Neural progenitor cell (in vitro differentiated cells): ENCODE data around the gene DOK7. TPM values are rescaled to one million over a fixed set of nuclear protein-coding genes. Genes with fewer than 3 reads are reported as not detected.

ENCODE experiments used
- DNase-seq: peaks from one replicate; pipeline ENCODE4 v3.0.0-alpha.2; 2016; ENCODE audit warnings: low spot score
- H2AFZ ChIP-seq: fragments of 200-600 bp; sonication (generic); replicated peaks from 2 replicates; pipeline ENCODE4 v1.6.1; 2016; ENCODE audit warnings: antibody characterized with exemption
- H3F3A ChIP-seq: fragments of 200-600 bp; sonication (generic); 2 replicates; pipeline ENCODE4 v1.6.1; 2016; ENCODE audit warnings: antibody characterized with exemption, low read depth
- H3K27ac ChIP-seq: fragments of 200-600 bp; sonication (generic); 2 replicates; pipeline ENCODE4 v1.5.1; 2016; ENCODE audit warnings: mild to moderate bottlenecking
- H3K27me3 ChIP-seq: fragments of 200-600 bp; sonication (generic); 2 replicates; pipeline ENCODE4 v1.6.1; 2016; ENCODE audit warnings: mild to moderate bottlenecking, moderate library complexity
- H3K36me3 ChIP-seq: fragments of 200-600 bp; sonication (generic); 2 replicates; pipeline ENCODE4 v1.5.1; 2016
- H3K4me1 ChIP-seq: fragments of 200-600 bp; sonication (generic); 2 replicates; pipeline ENCODE4 v1.6.1; 2016; ENCODE audit warnings: mixed run types
- H3K4me2 ChIP-seq: fragments of 200-600 bp; sonication (generic); 2 replicates; pipeline ENCODE4 v1.6.1; 2016
- H3K4me3 ChIP-seq: fragments of 200-600 bp; sonication (generic); 2 replicates; pipeline ENCODE4 v1.5.1; 2016
- H3K79me2 ChIP-seq: fragments of 200-600 bp; sonication (generic); 2 replicates; pipeline ENCODE4 v1.6.1; 2016; ENCODE audit warnings: low read depth
- H3K9ac ChIP-seq: fragments of 200-600 bp; sonication (generic); 2 replicates; pipeline ENCODE4 v1.6.1; 2016
- H3K9me3 ChIP-seq: fragments of 200-600 bp; sonication (generic); 2 replicates; pipeline ENCODE4 v1.5.1; 2016; ENCODE audit warnings: low read depth
- H4K20me1 ChIP-seq: fragments of 200-600 bp; sonication (generic); 2 replicates; pipeline ENCODE4 v1.6.1; 2016; ENCODE audit warnings: low read depth
- H3K27ac Mint-ChIP-seq: 3 replicates; pipeline ENCODE4 v1.8.0; 2021; ENCODE audit warnings: mixed read lengths
- H3K27me3 Mint-ChIP-seq: 2 replicates; pipeline ENCODE4 v1.8.0; 2022; ENCODE audit warnings: low read depth, mild to moderate bottlenecking, inconsistent platforms, moderate library complexity, mixed read lengths; ENCODE audit not compliant: insufficient read depth
- H3K36me3 Mint-ChIP-seq: 3 replicates; pipeline ENCODE4 v1.8.0; 2021; ENCODE audit warnings: mixed read lengths
- H3K4me1 Mint-ChIP-seq: 3 replicates; pipeline ENCODE4 v1.8.0; 2021; ENCODE audit warnings: mixed read lengths
- H3K4me3 Mint-ChIP-seq: 3 replicates; pipeline ENCODE4 v1.8.0; 2021; ENCODE audit warnings: mild to moderate bottlenecking, moderate library complexity, mixed read lengths
- H3K9me3 Mint-ChIP-seq: 3 replicates; pipeline ENCODE4 v1.8.0; 2020; ENCODE audit warnings: mixed read lengths
- CTCF ChIP-seq: fragments of 200-600 bp; sonication (generic); IDR thresholded peaks from 2 replicates; pipeline ENCODE4 v1.5.1; 2017; ENCODE audit warnings: antibody characterized with exemption, mild to moderate bottlenecking
- EZH2 ChIP-seq: fragments of 200-600 bp; sonication (generic); IDR thresholded peaks from 2 replicates; pipeline ENCODE4 v1.6.1; 2017; ENCODE audit warnings: antibody characterized with exemption, mild to moderate bottlenecking, moderate library complexity
- EZH2phosphoT487 ChIP-seq: fragments of 200-600 bp; sonication (generic); IDR thresholded peaks from 2 replicates; pipeline ENCODE4 v1.6.1; 2017; ENCODE audit warnings: antibody characterized with exemption
- total RNA-seq: library from RNA; depleted of rRNA; stranded (reverse); fragments of >200 nt; gene quantifications from 2 replicates; pipeline ENCODE4 v1.2.3, GENCODE V29; 2015; ENCODE audit warnings: low replicate concordance

Gene DOK7
- total RNA-seq, 1 donor from 2014 or later = not detected

GRCh38 chr4:3469386-3470243 lies 6.5 kb downstream of the DOK7 start:
- H3F3A ChIP-seq = peaks cover 17% of the 10 kb centered on the region

GRCh38 chr4:3470244-3471097 lies 7.4 kb downstream of the DOK7 start:
- no peak for TF ChIP-seq CTCF
- no peak for TF ChIP-seq EZH2
- no peak for TF ChIP-seq EZH2phosphoT487
- H3K9me3 Mint-ChIP-seq = no peaks in the 10 kb centered on the region
- no peak overlapping the region for H3K4me3 Mint-ChIP-seq
- H3K4me1 ChIP-seq = no peaks in the 10 kb centered on the region
- H3K27ac Mint-ChIP-seq = peak overlapping the region; percentile 26
- no peak overlapping the region for H2AFZ ChIP-seq
- no peak overlapping the region for H3K4me3 ChIP-seq
- no peaks in the 10 kb centered on the region for H3K9me3 ChIP-seq
- no peak overlapping the region for H3K27ac ChIP-seq
- H3K27me3 ChIP-seq = peaks cover 55% of the 10 kb centered on the region
- H3K9ac ChIP-seq = no peak overlapping the region
- peaks cover 17% of the 10 kb centered on the region for H3K4me1 Mint-ChIP-seq
- peaks cover 17% of the 10 kb centered on the region for H3F3A ChIP-seq
- H3K36me3 ChIP-seq = no peaks in the 10 kb centered on the region
- no peaks in the 10 kb centered on the region for H4K20me1 ChIP-seq
- peak; percentile 2 for DNase-seq
- H3K79me2 ChIP-seq = no peaks in the 10 kb centered on the region
- H3K36me3 Mint-ChIP-seq = no peaks in the 10 kb centered on the region
- peaks cover 10% of the 10 kb centered on the region for H3K27me3 Mint-ChIP-seq
- H3K4me2 ChIP-seq = no peak overlapping the region

More at GRCh38 chr4:3469386-3470243, 6.5 kb downstream of the DOK7 start:
- no peaks in the 10 kb centered on the region for H3K36me3 Mint-ChIP-seq
- no peak overlapping the region for H3K4me3 ChIP-seq
- TF ChIP-seq CTCF = no peak
- TF ChIP-seq EZH2 = no peak
- TF ChIP-seq EZH2phosphoT487 = no peak
- H4K20me1 ChIP-seq = no peaks in the 10 kb centered on the region
- no peak overlapping the region for H3K4me2 ChIP-seq
- H3K27ac Mint-ChIP-seq = peak overlapping the region; percentile 26
- H3K79me2 ChIP-seq = no peaks in the 10 kb centered on the region
- DNase-seq = peak; percentile 1
- peaks cover 10% of the 10 kb centered on the region for H3K27me3 Mint-ChIP-seq
- H3K9me3 ChIP-seq = no peaks in the 10 kb centered on the region
- peaks cover 21% of the 10 kb centered on the region for H3K4me1 Mint-ChIP-seq
- peaks cover 64% of the 10 kb centered on the region for H3K27me3 ChIP-seq
- H3K9me3 Mint-ChIP-seq = no peaks in the 10 kb centered on the region
- no peak overlapping the region for H3K9ac ChIP-seq
- no peaks in the 10 kb centered on the region for H3K36me3 ChIP-seq
- H3K4me3 Mint-ChIP-seq = no peak overlapping the region
- H3K27ac ChIP-seq = no peak overlapping the region
- H3K4me1 ChIP-seq = no peaks in the 10 kb centered on the region
- H2AFZ ChIP-seq = no peak overlapping the region

GRCh38 chr4:3471098-3471760 lies 8.1 kb downstream of the DOK7 start:
- no peaks in the 10 kb centered on the region for H3K9me3 ChIP-seq
- no peak overlapping the region for H2AFZ ChIP-seq
- no peaks in the 10 kb centered on the region for H3K4me1 ChIP-seq
- Mint-ChIP-seq H3K4me3 (no peak overlapping the region), H3K27me3 (peaks cover 10% of the 10 kb centered on the region), H3K36me3 (no peaks in the 10 kb centered on the region), H3K9me3 (no peaks in the 10 kb centered on the region), H3K4me1 (peaks cover 16% of the 10 kb centered on the region), H3K27ac (peak overlapping the region; percentile 42)
- peaks cover 17% of the 10 kb centered on the region for H3F3A ChIP-seq
- H4K20me1 ChIP-seq = no peaks in the 10 kb centered on the region
- no peak overlapping the region for H3K9ac ChIP-seq
- no peaks in the 10 kb centered on the region for H3K79me2 ChIP-seq
- H3K36me3 ChIP-seq = no peaks in the 10 kb centered on the region
- no peak overlapping the region for H3K27ac ChIP-seq
- H3K4me2 ChIP-seq = no peak overlapping the region
- peak; percentile 1 for DNase-seq
- peaks cover 49% of the 10 kb centered on the region for H3K27me3 ChIP-seq
- no peak overlapping the region for H3K4me3 ChIP-seq
- TF ChIP-seq EZH2phosphoT487 (no peak), CTCF (no peak), EZH2 (no peak)
